Esophagus muscularis mucosa (tissue), 4 donors: ENCODE measurements around the gene CEL. TPM values are rescaled to one million over a fixed set of nuclear protein-coding genes. Genes with fewer than 3 reads are reported as not detected.

Source experiments
- DNase-seq: peaks from one replicate; pipeline ENCODE4 v3.0.0-alpha.2; 2017; ENCODE audit errors: extremely low spot score
- H3K27ac ChIP-seq, 4 donors: fragments of 200-600 bp; sonication (generic); replicated peaks in 1 of 4; 1 replicate in 3 of 4; 2 replicates in 1 of 4; pipeline ENCODE4 v1.5.1; 2016 to 2019; ENCODE audit warnings: mild to moderate bottlenecking in 1 of 4
- H3K27me3 ChIP-seq, 4 donors: fragments of 200-600 bp; sonication (generic); one replicate each; pipeline versions ENCODE4 v1.5.1 to v1.6.0; 2016 to 2019
- H3K36me3 ChIP-seq, 4 donors: fragments of 200-600 bp; sonication (generic); one replicate each; pipeline ENCODE4 v1.5.1; 2016 to 2019
- H3K4me1 ChIP-seq, 4 donors: fragments of 200-600 bp; sonication (generic); one replicate each; pipeline ENCODE4 v1.5.1; 2016 to 2019
- H3K4me3 ChIP-seq, 4 donors: fragments of 200-600 bp; sonication (generic); 1 replicate in 2 of 4; 2 replicates in 2 of 4; pipeline ENCODE4 v1.5.1; 2016 to 2019; ENCODE audit warnings: mild to moderate bottlenecking in 4 of 4, moderate library complexity in 1 of 4
- H3K9me3 ChIP-seq, 4 donors: fragments of 200-600 bp; sonication (generic); 1 replicate in 3 of 4; 2 replicates in 1 of 4; pipeline ENCODE4 v1.5.1; 2016 to 2019
- EP300 ChIP-seq: sonication (generic); formaldehyde crosslinking; IDR thresholded peaks from one replicate; pipeline ENCODE4 v1.6.1; 2017; ENCODE audit warnings: antibody characterized with exemption
- POLR2A ChIP-seq: fragments of 450-650 bp; IDR thresholded peaks from one replicate; pipeline ENCODE4 v1.6.1; 2017; ENCODE audit warnings: antibody characterized with exemption, moderate library complexity, mild to moderate bottlenecking, low read depth
- POLR2AphosphoS5 ChIP-seq, 2 donors: sonication (generic); formaldehyde crosslinking; IDR thresholded peaks; one replicate each; pipeline ENCODE4 v1.6.1; 2017; ENCODE audit warnings: antibody characterized with exemption in 2 of 2
- WGBS: methylation state at CpG from one replicate; pipeline ENCODE4 v1.1.5; 2018; 5-methylcytosine and 5-hydroxymethylcytosine counted together
- intact Hi-C: fragments of 100-400 bp; cut with DNase I; formaldehyde crosslinking; loops from one replicate; pipeline ENCODE4 v1.15.1; 2023
- total RNA-seq, 4 donors: library from RNA; depleted of rRNA; stranded (reverse); fragments of >200 nt; gene quantifications; one replicate each; pipeline versions ENCODE4 v1.1.0 to v1.2.1, GENCODE V29; 2016
- TF ChIP-seq, protein P1 (sequence below), 3 experiments: fragments of 200-600 bp in 2 of 3; fragments of 450-650 bp in 1 of 3; sonication (generic) in 2 of 3; IDR thresholded peaks; one replicate each; pipeline ENCODE4 v1.5.1; 2017 to 2019; ENCODE audit warnings: antibody characterized with exemption in 3 of 3, mild to moderate bottlenecking in 2 of 3, moderate library complexity in 1 of 3

Gene CEL
- total RNA-seq, 4 donors from 2014 or later = 0.17 to 0.42 (median 0.21) TPM

DNA sequence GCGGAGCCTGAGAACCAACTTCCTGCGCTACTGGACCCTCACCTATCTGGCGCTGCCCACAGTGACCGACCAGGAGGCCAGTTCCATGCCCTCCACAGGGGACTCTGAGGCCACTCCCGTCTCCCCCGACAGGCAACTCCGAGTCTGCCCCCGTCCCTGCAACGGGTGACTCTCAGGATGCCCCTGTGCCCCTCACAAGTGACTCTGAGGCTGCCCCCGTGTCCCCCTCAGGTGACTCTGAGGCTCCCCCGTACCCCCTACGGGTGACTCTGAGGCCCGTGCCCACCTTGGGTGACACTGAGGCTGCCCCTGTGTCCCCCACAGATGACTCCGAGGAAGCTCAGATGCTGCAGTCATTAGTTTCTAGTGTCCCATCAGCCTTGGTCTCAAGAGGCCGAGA is 25.1 kb downstream of the CEL start:
- DNase-seq = no peak
- TF ChIP-seq, protein P1, sequence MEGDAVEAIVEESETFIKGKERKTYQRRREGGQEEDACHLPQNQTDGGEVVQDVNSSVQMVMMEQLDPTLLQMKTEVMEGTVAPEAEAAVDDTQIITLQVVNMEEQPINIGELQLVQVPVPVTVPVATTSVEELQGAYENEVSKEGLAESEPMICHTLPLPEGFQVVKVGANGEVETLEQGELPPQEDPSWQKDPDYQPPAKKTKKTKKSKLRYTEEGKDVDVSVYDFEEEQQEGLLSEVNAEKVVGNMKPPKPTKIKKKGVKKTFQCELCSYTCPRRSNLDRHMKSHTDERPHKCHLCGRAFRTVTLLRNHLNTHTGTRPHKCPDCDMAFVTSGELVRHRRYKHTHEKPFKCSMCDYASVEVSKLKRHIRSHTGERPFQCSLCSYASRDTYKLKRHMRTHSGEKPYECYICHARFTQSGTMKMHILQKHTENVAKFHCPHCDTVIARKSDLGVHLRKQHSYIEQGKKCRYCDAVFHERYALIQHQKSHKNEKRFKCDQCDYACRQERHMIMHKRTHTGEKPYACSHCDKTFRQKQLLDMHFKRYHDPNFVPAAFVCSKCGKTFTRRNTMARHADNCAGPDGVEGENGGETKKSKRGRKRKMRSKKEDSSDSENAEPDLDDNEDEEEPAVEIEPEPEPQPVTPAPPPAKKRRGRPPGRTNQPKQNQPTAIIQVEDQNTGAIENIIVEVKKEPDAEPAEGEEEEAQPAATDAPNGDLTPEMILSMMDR (IDR thresholded peaks at IDR 0.05) = no peak
- TF ChIP-seq EP300 (no peak), POLR2A (no peak), POLR2AphosphoS5 (IDR thresholded peaks at IDR 0.05) (no peak)
- intact Hi-C loops = no loop called here

GRCh38 chr9:133087429-133088145 is 25.8 kb downstream of the CEL start:
- H3K4me1 ChIP-seq = no peaks in the 10 kb centered on the region
- no peak for DNase-seq
- no peak overlapping the region for H3K4me3 ChIP-seq
- H3K27ac ChIP-seq = no peak overlapping the region
- no peaks in the 10 kb centered on the region for H3K36me3 ChIP-seq
- H3K27me3 ChIP-seq = no peaks in the 10 kb centered on the region
- intact Hi-C loops = no loop called here
- TF ChIP-seq, protein P1 (IDR thresholded peaks at IDR 0.05) = no peak
- TF ChIP-seq POLR2AphosphoS5 (IDR thresholded peaks at IDR 0.05) = no peak
- TF ChIP-seq EP300 = no peak
- TF ChIP-seq POLR2A = no peak
- no peaks in the 10 kb centered on the region for H3K9me3 ChIP-seq
- WGBS = 82% methylated on average over 5 of the region's 7 CpGs

More for the DNA sequence above, 25.1 kb downstream of the CEL start:
- H3K4me3 ChIP-seq = no peak overlapping the region
- H3K9me3 ChIP-seq = no peaks in the 10 kb centered on the region
- peaks cover 0 to 2% (median 0%) of the 10 kb centered on the region in 4 donors for H3K27me3 ChIP-seq
- H3K4me1 ChIP-seq = no peaks in the 10 kb centered on the region
- no peaks in the 10 kb centered on the region for H3K36me3 ChIP-seq
- no peak overlapping the region for H3K27ac ChIP-seq
- WGBS = 92% methylated on average over 10 of the region's 15 CpGs

- WGBS = 96% methylated on average over 7 of the region's 10 CpGs
- intact Hi-C loops = no loop called here
- H3K4me1 ChIP-seq = no peaks in the 10 kb centered on the region
- H3K27me3 ChIP-seq = no peaks in the 10 kb centered on the region
- H3K27ac ChIP-seq = no peak overlapping the region
- no peaks in the 10 kb centered on the region for H3K9me3 ChIP-seq
- no peak for DNase-seq
- no peaks in the 10 kb centered on the region for H3K36me3 ChIP-seq
- TF ChIP-seq EP300 (no peak), POLR2A (no peak), POLR2AphosphoS5 (IDR thresholded peaks at IDR 0.05) (no peak)
- TF ChIP-seq, protein P1 (IDR thresholded peaks at IDR 0.05) = no peak
- H3K4me3 ChIP-seq = no peak overlapping the region
Measured at GRCh38 chr9:133088146-133088750, 26.5 kb downstream of the CEL start.

DNA sequence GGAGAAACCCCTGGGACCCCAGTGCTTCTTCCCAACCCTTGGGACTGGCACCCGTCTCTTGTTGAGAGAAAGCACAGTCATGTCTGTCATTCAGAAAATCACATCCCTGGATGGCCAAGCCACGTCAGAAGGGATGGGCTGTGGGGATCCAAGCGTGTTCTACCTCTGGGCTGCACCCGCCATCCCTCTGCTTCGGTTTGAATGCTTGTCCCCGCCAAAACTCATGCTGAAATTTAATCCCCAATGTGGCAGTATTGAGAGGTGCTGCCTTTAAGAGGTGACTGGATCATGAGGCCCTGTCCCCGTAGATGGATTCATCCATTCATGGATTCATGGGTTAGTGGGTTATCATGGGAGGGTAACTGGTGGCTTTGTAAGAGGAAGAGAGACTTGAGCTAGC is 27.0 kb downstream of the CEL start:
- intact Hi-C loops = no loop called here
- no peak for DNase-seq
- no peak overlapping the region for H3K4me3 ChIP-seq
- 75% methylated on average over 1 of the region's 7 CpGs for WGBS
- H3K36me3 ChIP-seq = no peaks in the 10 kb centered on the region
- no peak overlapping the region for H3K27ac ChIP-seq
- H3K27me3 ChIP-seq = no peaks in the 10 kb centered on the region
- no peaks in the 10 kb centered on the region for H3K4me1 ChIP-seq
- H3K9me3 ChIP-seq = no peaks in the 10 kb centered on the region
- TF ChIP-seq POLR2AphosphoS5 (IDR thresholded peaks at IDR 0.05) (no peak), EP300 (no peak), POLR2A (no peak)
- TF ChIP-seq, protein P1 (IDR thresholded peaks at IDR 0.05) = no peak
